Hepatocyte (in vitro differentiated cells): ENCODE results near the gene NOSTRIN. TPM values are rescaled to one million over a fixed set of nuclear protein-coding genes. Genes with fewer than 3 reads are reported as not detected.
A peak's percentile ranks its signal among the peaks of the same experiment; 100 is the strongest.

Source experiments
- DNase-seq: peaks from one replicate; pipeline ENCODE4 v3.0.0-alpha.2; 2016; ENCODE audit warnings: low spot score
- H2AFZ ChIP-seq: fragments of 200-600 bp; sonication (generic); 2 replicates; pipeline ENCODE4 v1.6.0; 2016; ENCODE audit warnings: antibody characterized with exemption, mild to moderate bottlenecking
- H3K27ac ChIP-seq: fragments of 200-600 bp; sonication (generic); 2 replicates; pipeline ENCODE4 v1.5.1; 2016; ENCODE audit warnings: mild to moderate bottlenecking
- H3K27me3 ChIP-seq: fragments of 200-600 bp; sonication (generic); 2 replicates; pipeline ENCODE4 v1.6.1; 2016
- H3K36me3 ChIP-seq: fragments of 200-600 bp; sonication (generic); replicated peaks from 2 replicates; pipeline ENCODE4 v1.5.1; 2016; ENCODE audit warnings: low read depth; ENCODE audit not compliant: insufficient read depth
- H3K4me1 ChIP-seq: fragments of 200-600 bp; sonication (generic); 2 replicates; pipeline ENCODE4 v1.5.1; 2016; ENCODE audit warnings: mild to moderate bottlenecking, moderate library complexity; ENCODE audit not compliant: insufficient read depth
- H3K4me2 ChIP-seq: fragments of 200-600 bp; sonication (generic); 2 replicates; pipeline ENCODE4 v1.6.0; 2016
- H3K4me3 ChIP-seq: fragments of 200-600 bp; sonication (generic); 2 replicates; pipeline ENCODE4 v1.5.1; 2016; ENCODE audit warnings: mild to moderate bottlenecking
- H3K79me2 ChIP-seq: fragments of 200-600 bp; sonication (generic); 2 replicates; pipeline ENCODE4 v1.6.0; 2017; ENCODE audit warnings: mild to moderate bottlenecking
- H3K9me2 ChIP-seq: fragments of 200-600 bp; sonication (generic); replicated peaks from 2 replicates; pipeline ENCODE4 v1.6.0; 2017; ENCODE audit warnings: mild to moderate bottlenecking; ENCODE audit not compliant: insufficient read depth
- H3K9me3 ChIP-seq: fragments of 200-600 bp; sonication (generic); 2 replicates; pipeline ENCODE4 v1.5.1; 2016; ENCODE audit warnings: low read depth, mild to moderate bottlenecking
- H4K20me1 ChIP-seq: fragments of 200-600 bp; sonication (generic); 2 replicates; pipeline ENCODE4 v1.6.0; 2016; ENCODE audit warnings: mild to moderate bottlenecking; ENCODE audit not compliant: insufficient read depth, poor library complexity, severe bottlenecking
- EZH2 ChIP-seq: fragments of 200-600 bp; sonication (generic); IDR thresholded peaks from 2 replicates; pipeline ENCODE4 v1.6.1; 2016; ENCODE audit warnings: antibody characterized with exemption, mild to moderate bottlenecking, borderline replicate concordance
- EZH2phosphoT487 ChIP-seq: fragments of 200-600 bp; sonication (generic); IDR thresholded peaks from one replicate; pipeline ENCODE4 v1.6.1; 2018; ENCODE audit warnings: antibody characterized with exemption, mild to moderate bottlenecking, low read depth, moderate library complexity; ENCODE audit not compliant: unreplicated experiment, severe bottlenecking
- WGBS: methylation state at CpG from one replicate; pipeline ENCODE4 v1.1.6; 2016; ENCODE audit warnings: low lambda C conversion rate; ENCODE audit errors: missing lambda C conversion rate; 5-methylcytosine and 5-hydroxymethylcytosine counted together
- polyA plus RNA-seq: library from polyadenylated mRNA; unstranded; fragments of >200 nt; fragmentation: Nextera tagmentation; extraction: Ambion mirVana; gene quantifications from 2 replicates; pipeline ENCODE4 v1.2.1, GENCODE V29; 2016
- total RNA-seq: library from RNA; depleted of rRNA; stranded (reverse); fragments of >200 nt; gene quantifications from 2 replicates; pipeline ENCODE4 v1.2.3, GENCODE V29; 2014
- TF ChIP-seq, protein P1 (sequence below): fragments of 200-600 bp; sonication (generic); IDR thresholded peaks from 2 replicates; pipeline ENCODE4 v1.5.1; 2016; ENCODE audit warnings: antibody characterized with exemption, mild to moderate bottlenecking; ENCODE audit not compliant: poor library complexity

Gene NOSTRIN, protein sequence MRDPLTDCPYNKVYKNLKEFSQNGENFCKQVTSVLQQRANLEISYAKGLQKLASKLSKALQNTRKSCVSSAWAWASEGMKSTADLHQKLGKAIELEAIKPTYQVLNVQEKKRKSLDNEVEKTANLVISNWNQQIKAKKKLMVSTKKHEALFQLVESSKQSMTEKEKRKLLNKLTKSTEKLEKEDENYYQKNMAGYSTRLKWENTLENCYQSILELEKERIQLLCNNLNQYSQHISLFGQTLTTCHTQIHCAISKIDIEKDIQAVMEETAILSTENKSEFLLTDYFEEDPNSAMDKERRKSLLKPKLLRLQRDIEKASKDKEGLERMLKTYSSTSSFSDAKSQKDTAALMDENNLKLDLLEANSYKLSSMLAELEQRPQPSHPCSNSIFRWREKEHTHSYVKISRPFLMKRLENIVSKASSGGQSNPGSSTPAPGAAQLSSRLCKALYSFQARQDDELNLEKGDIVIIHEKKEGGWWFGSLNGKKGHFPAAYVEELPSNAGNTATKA
- total RNA-seq = 10.7 and 19.1 TPM in 2 replicates
- polyA plus RNA-seq = 5.8 and 10.1 TPM in 2 replicates

DNA sequence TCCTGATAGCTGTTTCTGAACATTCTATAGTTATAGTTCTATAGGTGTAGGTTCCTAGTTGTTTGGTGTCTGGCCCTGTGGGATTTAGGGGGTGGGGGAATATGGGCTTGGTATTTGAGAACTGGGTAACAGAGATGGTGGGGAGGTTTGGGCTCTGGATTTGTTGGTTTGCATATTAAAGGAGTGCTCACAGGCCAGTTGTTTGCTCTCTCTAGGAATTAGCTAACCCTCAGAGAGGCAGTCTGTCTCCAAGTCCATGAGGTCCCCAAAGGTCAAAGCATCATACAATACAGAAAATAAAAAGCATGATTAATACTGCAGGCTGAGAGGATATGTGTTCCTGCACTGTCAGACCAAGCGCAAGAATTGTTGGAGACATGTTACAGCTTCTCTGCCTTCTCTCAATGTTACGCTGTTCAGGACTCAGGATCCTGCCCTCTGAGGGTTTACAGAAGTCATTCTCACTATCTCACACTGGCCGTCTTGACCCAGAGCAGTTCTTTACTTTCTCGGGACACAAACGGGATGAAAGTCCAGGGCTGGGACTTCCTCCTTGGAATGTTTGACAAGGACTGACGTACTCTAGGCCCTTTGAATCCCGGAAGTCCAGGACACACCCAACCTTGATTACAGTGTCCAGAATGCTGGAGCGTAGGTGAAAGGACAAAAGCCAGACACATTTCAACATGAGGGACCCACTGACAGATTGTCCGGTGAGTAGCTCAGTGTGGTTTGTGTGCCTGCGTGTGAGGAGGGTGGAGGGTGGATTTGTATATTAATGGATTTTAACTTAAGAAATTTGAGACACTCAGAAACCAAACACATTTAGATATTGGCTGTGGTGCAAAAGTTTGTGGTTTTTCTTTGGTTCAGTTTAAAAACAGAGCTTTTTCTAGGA lies at the start of gene NOSTRIN:
TSS of gene NOSTRIN (plus strand) at position 677 of the 898 bp plus-strand sequence. CDS start at position 687, 10 bp downstream.
- no peaks in the 10 kb centered on the region for H3K27me3 ChIP-seq
- TF ChIP-seq EZH2 (no peak), EZH2phosphoT487 (no peak)
- TF ChIP-seq, protein P1, sequence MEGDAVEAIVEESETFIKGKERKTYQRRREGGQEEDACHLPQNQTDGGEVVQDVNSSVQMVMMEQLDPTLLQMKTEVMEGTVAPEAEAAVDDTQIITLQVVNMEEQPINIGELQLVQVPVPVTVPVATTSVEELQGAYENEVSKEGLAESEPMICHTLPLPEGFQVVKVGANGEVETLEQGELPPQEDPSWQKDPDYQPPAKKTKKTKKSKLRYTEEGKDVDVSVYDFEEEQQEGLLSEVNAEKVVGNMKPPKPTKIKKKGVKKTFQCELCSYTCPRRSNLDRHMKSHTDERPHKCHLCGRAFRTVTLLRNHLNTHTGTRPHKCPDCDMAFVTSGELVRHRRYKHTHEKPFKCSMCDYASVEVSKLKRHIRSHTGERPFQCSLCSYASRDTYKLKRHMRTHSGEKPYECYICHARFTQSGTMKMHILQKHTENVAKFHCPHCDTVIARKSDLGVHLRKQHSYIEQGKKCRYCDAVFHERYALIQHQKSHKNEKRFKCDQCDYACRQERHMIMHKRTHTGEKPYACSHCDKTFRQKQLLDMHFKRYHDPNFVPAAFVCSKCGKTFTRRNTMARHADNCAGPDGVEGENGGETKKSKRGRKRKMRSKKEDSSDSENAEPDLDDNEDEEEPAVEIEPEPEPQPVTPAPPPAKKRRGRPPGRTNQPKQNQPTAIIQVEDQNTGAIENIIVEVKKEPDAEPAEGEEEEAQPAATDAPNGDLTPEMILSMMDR = no peak
- H3K36me3 ChIP-seq = no peaks in the 10 kb centered on the region
- no peaks in the 10 kb centered on the region for H3K9me3 ChIP-seq
- H3K27ac ChIP-seq = peak within 1 kb of the TSS; percentile 85
- 14% methylated on average over 10 of the region's 10 CpGs for WGBS
- peak; percentile 81 for DNase-seq
- no peak within 1 kb of the TSS for H2AFZ ChIP-seq
- no peaks in the 10 kb centered on the region for H4K20me1 ChIP-seq
- peaks cover 4% of the 10 kb centered on the region for H3K79me2 ChIP-seq
- no peak within 1 kb of the TSS for H3K4me3 ChIP-seq
- peaks cover 28% of the 10 kb centered on the region for H3K4me1 ChIP-seq
- H3K9me2 ChIP-seq = no peaks in the 10 kb centered on the region
- peak within 1 kb of the TSS; percentile 65 for H3K4me2 ChIP-seq

- H3K9me2 ChIP-seq = no peaks in the 10 kb centered on the region
- H3K27me3 ChIP-seq = no peaks in the 10 kb centered on the region
- H3K79me2 ChIP-seq = no peaks in the 10 kb centered on the region
- H3K4me3 ChIP-seq = no peak overlapping the region
- TF ChIP-seq EZH2 (no peak), EZH2phosphoT487 (no peak)
- TF ChIP-seq, protein P1 = no peak
- H4K20me1 ChIP-seq = no peaks in the 10 kb centered on the region
- H3K4me1 ChIP-seq = no peaks in the 10 kb centered on the region
- H3K36me3 ChIP-seq = no peaks in the 10 kb centered on the region
- 85% methylated on average over 8 of the region's 8 CpGs for WGBS
- H2AFZ ChIP-seq = no peak overlapping the region
- no peak overlapping the region for H3K27ac ChIP-seq
- no peak for DNase-seq
- no peak overlapping the region for H3K4me2 ChIP-seq
- H3K9me3 ChIP-seq = no peaks in the 10 kb centered on the region
These were observed 48.6 kb upstream of the NOSTRIN start for GRCh38 chr2:168753765-168754329.

- no peaks in the 10 kb centered on the region for H3K36me3 ChIP-seq
- no peak overlapping the region for H3K4me3 ChIP-seq
- H3K4me1 ChIP-seq = no peaks in the 10 kb centered on the region
- DNase-seq = no peak
- H3K9me3 ChIP-seq = no peaks in the 10 kb centered on the region
- H2AFZ ChIP-seq = no peak overlapping the region
- no peak overlapping the region for H3K4me2 ChIP-seq
- H3K27me3 ChIP-seq = no peaks in the 10 kb centered on the region
- WGBS = 93% methylated on average over 3 of the region's 3 CpGs
- no peak overlapping the region for H3K27ac ChIP-seq
- TF ChIP-seq EZH2 (no peak), EZH2phosphoT487 (no peak)
- TF ChIP-seq, protein P1 = no peak
- H3K79me2 ChIP-seq = no peaks in the 10 kb centered on the region
- no peaks in the 10 kb centered on the region for H3K9me2 ChIP-seq
- no peaks in the 10 kb centered on the region for H4K20me1 ChIP-seq
These were observed 45.2 kb upstream of the NOSTRIN start for GRCh38 chr2:168757223-168757622.
